Caco-2 (cell line): Measurements from ENCODE around the gene MARCHF10. TPM values are rescaled to one million over a fixed set of nuclear protein-coding genes. Genes with fewer than 3 reads are reported as not detected.
"Not testable (repeated sequence)": the region's sequence is repeated elsewhere in the genome, so short reads cannot be mapped to it uniquely, and the experiment has no call there.

Experiments
- BruUV-seq: library from RNA; stranded (reverse); fragments of 400-500 nt; replicated peaks from 2 replicates; lab custom pipeline; 2021; lab: Mats Ljungman, UMichigan
- CTCF ChIA-PET: fragments of 300-600 bp; sonication (Branson Sonifier 250); formaldehyde crosslinking; loops from one replicate; lab custom pipeline; 2022; ENCODE audit warnings: antibody characterized with exemption; lab: Charles Lee
- POLR2A ChIA-PET: fragments of 300-600 bp; sonication (Branson Sonifier 250); formaldehyde crosslinking; loops from one replicate; lab custom pipeline; 2022; ENCODE audit warnings: antibody characterized with exemption; lab: Charles Lee
- DNase-seq, 2 experiments: peaks; one replicate each; pipeline versions ENCODE4 v3.0.0 to v3.0.0-alpha.2; 2020 to 2022
- H3K27me3 ChIP-seq: replicated peaks from 2 replicates; pipeline ENCODE4 v1.6.0; 2011; ENCODE audit warnings: low read length; ENCODE audit not compliant: control insufficient read depth, insufficient read depth
- H3K36me3 ChIP-seq: 2 replicates; pipeline ENCODE4 v1.5.1; 2011; ENCODE audit warnings: low read length; ENCODE audit not compliant: control insufficient read depth, insufficient read depth
- H3K4me1 ChIP-seq: fragments of 250-450 bp; sonication (Bioruptor Pico); 2 replicates; pipeline ENCODE4 v1.5.1; 2020; ENCODE audit warnings: mild to moderate bottlenecking
- H3K4me3 ChIP-seq: 2 replicates; pipeline ENCODE4 v1.5.1; 2011; ENCODE audit warnings: low read depth, mild to moderate bottlenecking, control low read depth, low read length
- H3K9me3 ChIP-seq: fragments of 250-450 bp; sonication (Bioruptor Pico); 2 replicates; pipeline ENCODE4 v1.5.1; 2020; ENCODE audit warnings: mild to moderate bottlenecking, moderate library complexity
- H3K27ac Mint-ChIP-seq: one replicate; pipeline ENCODE4 v1.8.0; 2022; ENCODE audit warnings: mixed read lengths; ENCODE audit not compliant: unreplicated experiment
- H3K27me3 Mint-ChIP-seq: one replicate; pipeline ENCODE4 v1.8.0; 2022; ENCODE audit warnings: mixed read lengths; ENCODE audit not compliant: insufficient read depth, unreplicated experiment
- H3K36me3 Mint-ChIP-seq: one replicate; pipeline ENCODE4 v1.8.0; 2022; ENCODE audit warnings: mild to moderate bottlenecking, mixed read lengths; ENCODE audit not compliant: insufficient read depth, unreplicated experiment
- H3K4me1 Mint-ChIP-seq: one replicate; pipeline ENCODE4 v1.8.0; 2022; ENCODE audit warnings: low read depth, mixed read lengths; ENCODE audit not compliant: unreplicated experiment
- H3K4me3 Mint-ChIP-seq: one replicate; pipeline ENCODE4 v1.8.0; 2022; ENCODE audit warnings: mild to moderate bottlenecking, moderate library complexity, mixed read lengths; ENCODE audit not compliant: unreplicated experiment
- H3K9me3 Mint-ChIP-seq: one replicate; pipeline ENCODE4 v1.8.0; 2022; ENCODE audit warnings: mixed read lengths; ENCODE audit not compliant: unreplicated experiment
- intact Hi-C: fragments of 100-400 bp; cut with micrococcal nuclease; formaldehyde crosslinking; loops from one replicate; pipeline ENCODE4 v1.10.0; 2022; ENCODE audit not compliant: unreplicated experiment
- total RNA-seq: library from RNA; stranded (reverse); gene quantifications from 2 replicates; pipeline ENCODE4 v1.2.3, GENCODE V29; 2022
- TF ChIP-seq, protein P1 (sequence below), 2 experiments: fragments of 200-600 bp in 1 of 2; IDR thresholded peaks; 1 replicate in 1 of 2; 2 replicates in 1 of 2; pipeline versions ENCODE4 v1.5.1 to v1.8.0; 2011 to 2022; ENCODE audit warnings: antibody characterized with exemption in 1 of 2, control low read depth in 1 of 2, inconsistent platforms in 1 of 2, low read depth in 1 of 2, low read length in 1 of 2, mild to moderate bottlenecking in 1 of 2, moderate library complexity in 1 of 2; ENCODE audit not compliant: insufficient read depth in 1 of 2, severe bottlenecking in 1 of 2, unreplicated experiment in 1 of 2

MARCHF10 gene
- total RNA-seq, 1 experiment from 2014 or later, result not detected

DNA sequence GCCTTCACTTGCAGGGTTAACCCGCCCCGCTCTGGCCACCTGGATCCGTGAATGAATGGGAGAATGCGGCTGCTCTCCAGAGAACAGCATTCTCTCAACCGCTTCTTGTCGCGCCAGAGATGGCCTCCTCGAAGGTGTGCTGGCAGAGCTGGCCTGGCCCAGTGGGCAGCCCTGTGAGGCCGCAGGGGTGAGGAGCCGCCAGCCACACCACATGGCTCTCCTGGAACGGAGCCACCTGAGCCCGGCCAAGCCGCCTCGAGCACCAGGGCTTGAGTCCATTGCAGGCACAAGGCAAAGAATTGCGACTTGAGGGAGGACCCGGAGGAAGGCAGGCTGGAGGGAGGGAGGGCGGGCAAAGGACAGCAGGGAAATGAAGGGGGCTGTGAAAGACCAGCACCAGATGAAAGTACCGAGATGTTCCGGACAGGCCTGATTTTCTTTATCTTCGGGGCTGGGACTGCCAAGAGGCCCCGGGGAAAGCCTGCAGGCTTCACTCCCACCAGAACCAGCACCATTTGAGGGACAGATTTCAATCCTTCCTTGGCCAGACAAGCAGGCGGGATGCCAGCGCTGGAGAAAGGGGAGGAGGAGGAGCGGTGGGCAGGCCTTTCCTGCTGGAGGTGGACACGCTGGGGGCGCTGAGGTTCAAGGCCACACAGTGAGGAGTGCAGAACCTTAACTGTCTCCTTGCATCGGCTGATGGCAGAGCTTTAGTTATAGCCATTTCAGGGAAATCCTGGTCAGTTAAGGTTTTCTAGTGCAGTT is 111.2 kb downstream of the MARCHF10 start:
- no peaks in the 10 kb centered on the region for H3K9me3 ChIP-seq
- Mint-ChIP-seq H3K9me3 (no peaks in the 10 kb centered on the region), H3K36me3 (no peaks in the 10 kb centered on the region), H3K27ac (no peak overlapping the region), H3K4me3 (no peak overlapping the region), H3K4me1 (no peaks in the 10 kb centered on the region), H3K27me3 (peaks cover 12% of the 10 kb centered on the region)
- H3K4me1 ChIP-seq, result no peaks in the 10 kb centered on the region
- TF ChIP-seq, protein P1, sequence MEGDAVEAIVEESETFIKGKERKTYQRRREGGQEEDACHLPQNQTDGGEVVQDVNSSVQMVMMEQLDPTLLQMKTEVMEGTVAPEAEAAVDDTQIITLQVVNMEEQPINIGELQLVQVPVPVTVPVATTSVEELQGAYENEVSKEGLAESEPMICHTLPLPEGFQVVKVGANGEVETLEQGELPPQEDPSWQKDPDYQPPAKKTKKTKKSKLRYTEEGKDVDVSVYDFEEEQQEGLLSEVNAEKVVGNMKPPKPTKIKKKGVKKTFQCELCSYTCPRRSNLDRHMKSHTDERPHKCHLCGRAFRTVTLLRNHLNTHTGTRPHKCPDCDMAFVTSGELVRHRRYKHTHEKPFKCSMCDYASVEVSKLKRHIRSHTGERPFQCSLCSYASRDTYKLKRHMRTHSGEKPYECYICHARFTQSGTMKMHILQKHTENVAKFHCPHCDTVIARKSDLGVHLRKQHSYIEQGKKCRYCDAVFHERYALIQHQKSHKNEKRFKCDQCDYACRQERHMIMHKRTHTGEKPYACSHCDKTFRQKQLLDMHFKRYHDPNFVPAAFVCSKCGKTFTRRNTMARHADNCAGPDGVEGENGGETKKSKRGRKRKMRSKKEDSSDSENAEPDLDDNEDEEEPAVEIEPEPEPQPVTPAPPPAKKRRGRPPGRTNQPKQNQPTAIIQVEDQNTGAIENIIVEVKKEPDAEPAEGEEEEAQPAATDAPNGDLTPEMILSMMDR (IDR thresholded peaks at IDR 0.05; ENCODE audit: insufficient read depth in 1 of 2, low read depth in 1 of 2, low read length in 1 of 2, severe bottlenecking in 1 of 2, unreplicated experiment in 1 of 2), result no peak
- BruUV-seq, result no TSS peak
- intact Hi-C loops, result no loop called here
- H3K27me3 ChIP-seq, result no peaks in the 10 kb centered on the region
- ChIA-PET POLR2A (no interaction called here), CTCF (no interaction called here)
- no peak overlapping the region for H3K4me3 ChIP-seq
- DNase-seq, result no peak
- H3K36me3 ChIP-seq, result no peaks in the 10 kb centered on the region

- TF ChIP-seq, protein P1 (IDR thresholded peaks at IDR 0.05; ENCODE audit: insufficient read depth in 1 of 2, low read depth in 1 of 2, low read length in 1 of 2, severe bottlenecking in 1 of 2, unreplicated experiment in 1 of 2), result no peak
- no peaks in the 10 kb centered on the region for H3K4me1 Mint-ChIP-seq
- CTCF ChIA-PET, result no interaction called here
- no peaks in the 10 kb centered on the region for H3K27me3 ChIP-seq
- peaks cover 11% of the 10 kb centered on the region for H3K27me3 Mint-ChIP-seq
- no peaks in the 10 kb centered on the region for H3K4me1 ChIP-seq
- no peaks in the 10 kb centered on the region for H3K9me3 Mint-ChIP-seq
- POLR2A ChIA-PET, result no interaction called here
- intact Hi-C loops, result no loop called here
- no peak overlapping the region for H3K4me3 ChIP-seq
- no peaks in the 10 kb centered on the region for H3K36me3 Mint-ChIP-seq
- no peaks in the 10 kb centered on the region for H3K36me3 ChIP-seq
- H3K27ac Mint-ChIP-seq, result no peak overlapping the region
- BruUV-seq, result no TSS peak
- DNase-seq, result no peak
- H3K9me3 ChIP-seq, result no peaks in the 10 kb centered on the region
- no peak overlapping the region for H3K4me3 Mint-ChIP-seq
Observed at GRCh38 chr17:62696256-62696655, 111.9 kb downstream of the MARCHF10 start.

- H3K4me3 Mint-ChIP-seq, result not testable (repeated sequence)
Observed at GRCh38 chr17:62695093-62695738, 112.9 kb downstream of the MARCHF10 start.

More at GRCh38 chr17:62695093-62695738, 112.9 kb downstream of the MARCHF10 start:
- H3K27me3 ChIP-seq, H3K4me1 Mint-ChIP-seq, H3K9me3 Mint-ChIP-seq, H3K27ac Mint-ChIP-seq, intact Hi-C loops, CTCF ChIA-PET, H3K36me3 ChIP-seq, DNase-seq, POLR2A ChIA-PET, H3K4me3 ChIP-seq, H3K9me3 ChIP-seq, H3K4me1 ChIP-seq, H3K27me3 Mint-ChIP-seq, BruUV-seq, H3K36me3 Mint-ChIP-seq: not testable (repeated sequence)
